A549 (cell line): Measurements from ENCODE around the gene LRRC36. TPM values are rescaled to one million over a fixed set of nuclear protein-coding genes. Genes with fewer than 3 reads are reported as not detected.

Experiments
- ATAC-seq, 2 experiments: fragments of 200-7000 bp in 1 of 2; fragments of >200 bp in 1 of 2; cut with Nextera tagmentation in 1 of 2; cut with Tn5 transposase in 1 of 2; 3 replicates each; pipeline versions ENCODE4 v1.8.0 to v1.9.1; 2018 to 2020; ENCODE audit warnings: mild to moderate bottlenecking in 1 of 2, moderate library complexity in 1 of 2
- CTCF ChIA-PET: fragments of 300-600 bp; sonication (Branson Sonifier 250); formaldehyde crosslinking; extraction: SDS; loops from one replicate; lab custom pipeline; 2021; ENCODE audit warnings: antibody characterized with exemption, inconsistent platforms; lab: Yijun Ruan, JAX
- POLR2A ChIA-PET: fragments of 350-600 bp; formaldehyde crosslinking; extraction: SDS; loops from one replicate; lab custom pipeline; 2021; ENCODE audit warnings: antibody characterized with exemption, inconsistent platforms; lab: Yijun Ruan, JAX
- DNase-seq, 2 experiments: peaks; one replicate each; pipeline versions ENCODE4 v3.0.0 to v3.0.0-alpha.2; 2011 to 2016; ENCODE audit warnings: low read depth in 1 of 2, low spot score in 1 of 2
- FAIRE-seq: peaks from 2 replicates; lab custom pipeline; 2011; peaks lifted over from hg19 to GRCh38; lab: Jason Lieb, UNC
- H3K27ac ChIP-seq, 2 experiments: fragments of >200 bp; sonication (Bioruptor Twin); formaldehyde crosslinking; 3 replicates each; pipeline ENCODE4 v1.5.1; 2016 to 2017
- H3K4me1 ChIP-seq: fragments of >200 bp; sonication (Bioruptor Twin); formaldehyde crosslinking; 3 replicates; pipeline ENCODE4 v1.6.1; 2016
- H3K4me2 ChIP-seq: fragments of >200 bp; sonication (Bioruptor Twin); formaldehyde crosslinking; 3 replicates; pipeline ENCODE4 v1.6.1; 2016
- H3K4me3 ChIP-seq: fragments of >200 bp; sonication (Bioruptor Twin); formaldehyde crosslinking; 3 replicates; pipeline ENCODE4 v1.5.1; 2016
- H3K9me3 ChIP-seq: fragments of >200 bp; sonication (Bioruptor Twin); formaldehyde crosslinking; 3 replicates; pipeline ENCODE4 v1.6.1; 2016
- BHLHE40 ChIP-seq: IDR thresholded peaks from 2 replicates; pipeline ENCODE4 v1.6.1; 2012; ENCODE audit warnings: low read depth, low read length, inconsistent platforms
- CBX2 ChIP-seq: fragments of 200-600 bp; sonication (generic); IDR thresholded peaks from 2 replicates; pipeline ENCODE4 v1.6.1; 2016; ENCODE audit warnings: low read depth, mild to moderate bottlenecking, borderline replicate concordance
- CBX8 ChIP-seq: fragments of 200-600 bp; sonication (generic); IDR thresholded peaks from 2 replicates; pipeline ENCODE4 v1.6.1; 2016
- CTCF ChIP-seq: fragments of >200 bp; sonication (Bioruptor Twin); formaldehyde crosslinking; IDR thresholded peaks from 3 replicates; pipeline ENCODE4 v1.5.1; 2016
- EHF ChIP-seq: fragments of 250-450 bp; sonication (Bioruptor Pico); IDR thresholded peaks from 2 replicates; pipeline ENCODE4 v1.5.0; 2020; ENCODE audit warnings: mild to moderate bottlenecking
- ESRRA ChIP-seq: fragments of 150-350 bp; IDR thresholded peaks from 2 replicates; pipeline ENCODE4 v1.6.1; 2014; ENCODE audit warnings: mild to moderate bottlenecking, low read length, borderline replicate concordance
- JUN ChIP-seq, 2 experiments: fragments of >200 bp; sonication (Bioruptor Twin); formaldehyde crosslinking; IDR thresholded peaks; 2 replicates in 1 of 2; 3 replicates in 1 of 2; pipeline ENCODE4 v1.6.1; 2016 to 2017
- KDM5A ChIP-seq: fragments of 200-600 bp; sonication (generic); IDR thresholded peaks from 2 replicates; pipeline ENCODE4 v1.6.1; 2016; ENCODE audit warnings: antibody characterized with exemption, mild to moderate bottlenecking
- MAZ ChIP-seq: fragments of 150-350 bp; IDR thresholded peaks from 2 replicates; pipeline ENCODE4 v1.6.1; 2014; ENCODE audit warnings: antibody characterized with exemption, low read depth, low read length, borderline replicate concordance
- POLR2A ChIP-seq: IDR thresholded peaks from 2 replicates; pipeline ENCODE4 v1.6.1; 2012; ENCODE audit warnings: mild to moderate bottlenecking, low read length
- RAD21 ChIP-seq, 2 experiments: fragments of >200 bp in 1 of 2; sonication (Bioruptor Twin) in 1 of 2; formaldehyde crosslinking in 1 of 2; IDR thresholded peaks in 1 of 2; conservative IDR thresholded peaks in 1 of 2; 2 replicates in 1 of 2; 3 replicates in 1 of 2; pipeline ENCODE4 v1.6.1; 2012 to 2018; ENCODE audit warnings: inconsistent platforms in 1 of 2
- RARB ChIP-seq: fragments of 250-450 bp; sonication (Bioruptor Pico); IDR thresholded peaks from 2 replicates; pipeline ENCODE4 v1.8.0; 2021; ENCODE audit warnings: mild to moderate bottlenecking, moderate library complexity
- RFX5 ChIP-seq: fragments of 450-650 bp; IDR thresholded peaks from 2 replicates; pipeline ENCODE4 v1.7.1; 2014; ENCODE audit warnings: antibody characterized with exemption, mild to moderate bottlenecking, moderate library complexity
- SREBF2 ChIP-seq: fragments of 450-650 bp; IDR thresholded peaks from 2 replicates; pipeline ENCODE4 v1.6.1; 2014; ENCODE audit warnings: mild to moderate bottlenecking, moderate library complexity
- ZSCAN20 ChIP-seq: fragments of 250-450 bp; sonication (Bioruptor Pico); IDR thresholded peaks from 2 replicates; pipeline ENCODE4 v1.8.0; 2022; ENCODE audit warnings: mild to moderate bottlenecking, moderate library complexity
- WGBS: methylation state at CpG from one replicate; pipeline ENCODE4 v1.1.6; 2017; ENCODE audit errors: missing lambda C conversion rate; 5-methylcytosine and 5-hydroxymethylcytosine counted together
- polyA plus RNA-seq, 4 experiments: library from polyadenylated mRNA; depleted of rRNA in 3 of 4; stranded (reverse); fragments of >200 nt; fragmentation: RNase III in 1 of 4; extraction: RNeasy Plus Mini Kit Qiagen cat#74134 plus additional on column Dnase treatment in 1 of 4; gene quantifications; 2 replicates in 3 of 4; 3 replicates in 1 of 4; pipeline ENCODE4 v1.2.3, GENCODE V29; 2011 to 2017
- TF ChIP-seq, protein P1 (sequence below): fragments of >200 bp; sonication (Bioruptor Twin); formaldehyde crosslinking; IDR thresholded peaks from 3 replicates; pipeline ENCODE4 v1.6.1; 2016
- TF ChIP-seq, protein P2 (sequence below): fragments of 250-450 bp; sonication (Bioruptor Pico); IDR thresholded peaks from 2 replicates; pipeline ENCODE4 v1.5.0; 2021; ENCODE audit warnings: mild to moderate bottlenecking, moderate library complexity, borderline replicate concordance
- TF ChIP-seq, protein P3 (sequence below): fragments of 450-650 bp; IDR thresholded peaks from 2 replicates; pipeline ENCODE4 v1.6.1; 2014; ENCODE audit warnings: antibody characterized with exemption
- TF ChIP-seq, protein P4 (sequence below): fragments of >200 bp; sonication (Bioruptor Twin); formaldehyde crosslinking; IDR thresholded peaks from 2 replicates; pipeline ENCODE4 v1.6.1; 2016

LRRC36 gene
- polyA plus RNA-seq, 2 of the 4 experiments (the other 2 are of a cell fraction), result 0.48 to 0.57 TPM

DNA sequence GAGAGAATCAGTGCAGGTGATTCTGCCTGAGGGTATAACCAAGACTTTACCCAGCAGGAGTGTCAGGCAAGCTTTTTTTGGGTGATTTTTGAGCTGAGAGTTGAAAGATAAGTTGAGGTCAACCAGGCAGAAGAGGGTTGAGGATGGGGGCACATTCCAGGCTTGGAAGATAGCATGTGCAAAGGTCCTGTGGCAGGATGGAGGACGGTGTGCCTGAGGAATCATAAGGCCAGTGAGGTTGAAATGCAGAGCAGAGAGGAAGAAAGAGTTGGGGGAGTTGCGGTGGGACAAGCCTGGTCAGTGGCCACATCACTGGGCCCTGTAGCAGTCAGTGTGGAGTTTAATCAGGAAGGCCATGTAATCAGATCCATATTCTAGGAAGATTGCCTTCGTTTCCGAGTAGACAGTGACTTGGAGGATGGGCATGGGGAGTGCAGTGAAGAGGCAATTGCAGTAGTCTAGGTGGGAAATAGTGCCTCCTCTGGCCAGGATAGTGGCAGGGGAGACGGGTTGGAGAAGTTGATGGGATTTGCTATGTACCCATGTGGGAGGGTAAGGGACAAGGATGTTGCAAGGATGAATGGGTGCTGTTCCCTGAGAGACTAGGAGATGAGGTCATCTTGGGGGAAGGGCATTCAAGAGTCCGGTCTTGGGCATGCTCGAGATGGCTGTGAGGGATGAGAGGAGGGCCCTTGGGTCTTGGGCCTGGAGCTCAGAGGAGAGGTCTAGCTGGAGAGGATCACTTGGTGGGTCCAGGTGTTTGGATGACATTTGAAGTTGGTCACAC is 43.4 kb upstream of the LRRC36 start:
- TF ChIP-seq RAD21 (conservative IDR thresholded peaks at IDR 0.05 in 1 of 2, IDR thresholded peaks at IDR 0.05 in 1 of 2), result no peak
- TF ChIP-seq RFX5, result no peak
- no peak for TF ChIP-seq CBX8
- no peak for TF ChIP-seq BHLHE40
- no peak for TF ChIP-seq ZSCAN20 (CRISPR knock-in tag)
- no peak for TF ChIP-seq MAZ
- TF ChIP-seq KDM5A, result no peak
- TF ChIP-seq JUN (IDR thresholded peaks at IDR 0.05), result no peak
- no peak for TF ChIP-seq CBX2
- TF ChIP-seq, protein P1, sequence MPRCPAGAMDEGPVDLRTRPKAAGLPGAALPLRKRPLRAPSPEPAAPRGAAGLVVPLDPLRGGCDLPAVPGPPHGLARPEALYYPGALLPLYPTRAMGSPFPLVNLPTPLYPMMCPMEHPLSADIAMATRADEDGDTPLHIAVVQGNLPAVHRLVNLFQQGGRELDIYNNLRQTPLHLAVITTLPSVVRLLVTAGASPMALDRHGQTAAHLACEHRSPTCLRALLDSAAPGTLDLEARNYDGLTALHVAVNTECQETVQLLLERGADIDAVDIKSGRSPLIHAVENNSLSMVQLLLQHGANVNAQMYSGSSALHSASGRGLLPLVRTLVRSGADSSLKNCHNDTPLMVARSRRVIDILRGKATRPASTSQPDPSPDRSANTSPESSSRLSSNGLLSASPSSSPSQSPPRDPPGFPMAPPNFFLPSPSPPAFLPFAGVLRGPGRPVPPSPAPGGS, result no peak
- no peak for TF ChIP-seq CTCF
- no peak for TF ChIP-seq RARB (CRISPR knock-in tag)
- no peak for TF ChIP-seq ESRRA
- TF ChIP-seq, protein P2, sequence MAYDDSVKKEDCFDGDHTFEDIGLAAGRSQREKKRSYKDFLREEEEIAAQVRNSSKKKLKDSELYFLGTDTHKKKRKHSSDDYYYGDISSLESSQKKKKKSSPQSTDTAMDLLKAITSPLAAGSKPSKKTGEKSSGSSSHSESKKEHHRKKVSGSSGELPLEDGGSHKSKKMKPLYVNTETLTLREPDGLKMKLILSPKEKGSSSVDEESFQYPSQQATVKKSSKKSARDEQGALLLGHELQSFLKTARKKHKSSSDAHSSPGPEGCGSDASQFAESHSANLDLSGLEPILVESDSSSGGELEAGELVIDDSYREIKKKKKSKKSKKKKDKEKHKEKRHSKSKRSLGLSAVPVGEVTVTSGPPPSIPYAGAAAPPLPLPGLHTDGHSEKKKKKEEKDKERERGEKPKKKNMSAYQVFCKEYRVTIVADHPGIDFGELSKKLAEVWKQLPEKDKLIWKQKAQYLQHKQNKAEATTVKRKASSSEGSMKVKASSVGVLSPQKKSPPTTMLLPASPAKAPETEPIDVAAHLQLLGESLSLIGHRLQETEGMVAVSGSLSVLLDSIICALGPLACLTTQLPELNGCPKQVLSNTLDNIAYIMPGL (CRISPR knock-in tag), result no peak
- TF ChIP-seq POLR2A, result no peak
- FAIRE-seq (no peak), DNase-seq (peak in 1 of 2 experiments; percentile 50), ATAC-seq (no peak)
- H3K9me3 ChIP-seq, result no peaks in the 10 kb centered on the region
- peaks cover 14% of the 10 kb centered on the region; the same call in 2 of the 3 replicates for H3K4me1 ChIP-seq
- POLR2A ChIA-PET, result interaction anchor here (1.9 kb wide), 1 partner anchor 29 kb away, joined by 4 read pairs; no protein-coding TSS in a partner anchor
- H3K27ac ChIP-seq, result no peak overlapping the region
- H3K4me3 ChIP-seq, result no peak overlapping the region
- CTCF ChIA-PET, result interaction anchor here (1.5 to 4.4 kb wide), 7 partner anchors 17 to 145 kb away, joined by 5 to 19 read pairs (median 10); partner anchors contain the start of genes KCTD19, LRRC36 and ZDHHC1
- 86% methylated on average over 7 of the region's 7 CpGs for WGBS
- no peak overlapping the region for H3K4me2 ChIP-seq

- WGBS, result 94% methylated on average over 21 of the region's 21 CpGs
- no peaks in the 10 kb centered on the region for H3K9me3 ChIP-seq
- no peak overlapping the region for H3K4me2 ChIP-seq
- DNase-seq, result no peak
- peaks cover 13% of the 10 kb centered on the region; the same call in 2 of the 3 replicates for H3K4me1 ChIP-seq
- H3K27ac ChIP-seq, result no peak overlapping the region
- CTCF ChIA-PET, result interaction anchor here (0.5 to 5.4 kb wide), 24 partner anchors 9 to 580 kb away, joined by 3 to 36 read pairs (median 4); partner anchors contain the start of genes KCTD19, LRRC36, SLC9A5 and ZDHHC1
- TF ChIP-seq, protein P1, result no peak
- TF ChIP-seq KDM5A (no peak), SREBF2 (no peak), EHF (no peak)
- TF ChIP-seq, protein P3, sequence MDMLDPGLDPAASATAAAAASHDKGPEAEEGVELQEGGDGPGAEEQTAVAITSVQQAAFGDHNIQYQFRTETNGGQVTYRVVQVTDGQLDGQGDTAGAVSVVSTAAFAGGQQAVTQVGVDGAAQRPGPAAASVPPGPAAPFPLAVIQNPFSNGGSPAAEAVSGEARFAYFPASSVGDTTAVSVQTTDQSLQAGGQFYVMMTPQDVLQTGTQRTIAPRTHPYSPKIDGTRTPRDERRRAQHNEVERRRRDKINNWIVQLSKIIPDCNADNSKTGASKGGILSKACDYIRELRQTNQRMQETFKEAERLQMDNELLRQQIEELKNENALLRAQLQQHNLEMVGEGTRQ, result no peak
- TF ChIP-seq, protein P4, sequence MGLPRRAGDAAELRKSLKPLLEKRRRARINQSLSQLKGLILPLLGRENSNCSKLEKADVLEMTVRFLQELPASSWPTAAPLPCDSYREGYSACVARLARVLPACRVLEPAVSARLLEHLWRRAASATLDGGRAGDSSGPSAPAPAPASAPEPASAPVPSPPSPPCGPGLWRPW, result no peak
- no peak for FAIRE-seq
- ATAC-seq, result no peak
- POLR2A ChIA-PET, result interaction anchor here (1.9 kb wide), 1 partner anchor 28 kb away, joined by 4 read pairs; no protein-coding TSS in a partner anchor
- no peak overlapping the region for H3K4me3 ChIP-seq
These were observed 42.6 kb upstream of the LRRC36 start for GRCh38 chr16:67283826-67284555.
